Right lobe of liver (tissue), 6 donors: ENCODE measurements around the gene SYNJ2. TPM values are rescaled to one million over a fixed set of nuclear protein-coding genes. Genes with fewer than 3 reads are reported as not detected.

Experiments
- ATAC-seq, 4 donors: fragments of 200-7000 bp; cut with Tn5 transposase; one replicate each; pipeline ENCODE4 v1.9.1; 2020; ENCODE audit warnings: mild to moderate bottlenecking in 4 of 4, moderate library complexity in 4 of 4
- DNase-seq, 3 donors: peaks; one replicate each; pipeline ENCODE4 v3.0.0-alpha.2; 2020
- H3K27ac ChIP-seq, 3 donors: fragments of 200-600 bp; one replicate each; pipeline ENCODE4 v1.8.0; 2022
- H3K27me3 ChIP-seq, 2 donors: fragments of 200-600 bp; one replicate each; pipeline ENCODE4 v1.8.0; 2022
- H3K36me3 ChIP-seq, 4 donors: fragments of 200-600 bp; sonication (generic) in 1 of 4; one replicate each; pipeline versions ENCODE4 v1.5.1 to v1.8.0; 2017 to 2022; ENCODE audit warnings: control low read depth in 1 of 4
- H3K4me1 ChIP-seq, 4 donors: fragments of 200-600 bp; sonication (generic) in 1 of 4; one replicate each; pipeline versions ENCODE4 v1.5.1 to v1.8.0; 2017 to 2022; ENCODE audit warnings: control low read depth in 1 of 4
- H3K4me3 ChIP-seq, 3 donors: fragments of 200-600 bp; one replicate each; pipeline ENCODE4 v1.8.0; 2022
- H3K9me3 ChIP-seq, 4 donors: fragments of 200-600 bp; sonication (generic) in 1 of 4; one replicate each; pipeline versions ENCODE4 v1.5.1 to v1.8.0; 2017 to 2022; ENCODE audit warnings: control low read depth in 1 of 4
- CTCF ChIP-seq, 4 donors: fragments of 200-600 bp in 3 of 4; fragments of 450-650 bp in 1 of 4; IDR thresholded peaks; one replicate each; pipeline versions ENCODE4 v1.5.1 to v1.8.0; 2016 to 2022; ENCODE audit warnings: antibody characterized with exemption in 4 of 4, mild to moderate bottlenecking in 2 of 4
- POLR2A ChIP-seq: fragments of 450-650 bp; IDR thresholded peaks from one replicate; pipeline ENCODE4 v1.6.1; 2017; ENCODE audit warnings: antibody characterized with exemption, mild to moderate bottlenecking
- WGBS: methylation state at CpG from one replicate; pipeline ENCODE4 v1.1.6; 2018; ENCODE audit warnings: low coverage, low lambda C conversion rate; ENCODE audit not compliant: insufficient coverage; ENCODE audit errors: missing lambda C conversion rate; 5-methylcytosine and 5-hydroxymethylcytosine counted together
- intact Hi-C, 2 donors: fragments of 100-400 bp; cut with DNase I; formaldehyde crosslinking; loops; one replicate each; pipeline versions ENCODE4 v1.11.2 to v1.14.1; 2022
- total RNA-seq, 6 experiments: library from RNA; depleted of rRNA in 2 of 6; stranded (reverse); fragments of >200 nt in 2 of 6; fragmentation: NEBNext Ultra II Directional in 3 of 6; extraction: Animal tissue kit (Norgen Biotek cat#: 25700) in 3 of 6; gene quantifications; one replicate each; pipeline versions ENCODE4 v1.1.0 to v1.2.4, GENCODE V29; 2016 to 2023
- donor health status: DM: no; HTN: yes; CAD: no.
- donor health status: DM: no; HTN: no; CAD: no.
- donor health status: DM: no; HTN: no; CAD: no.
- donor health status: DM: no; HTN: yes; CAD: no.
- donor health status: DM: no; HTN: yes; CAD: no.

The SYNJ2 gene
- total RNA-seq, 6 experiments from 2014 or later, result 3.2 to 7.4 (median 4.2) TPM

DNA sequence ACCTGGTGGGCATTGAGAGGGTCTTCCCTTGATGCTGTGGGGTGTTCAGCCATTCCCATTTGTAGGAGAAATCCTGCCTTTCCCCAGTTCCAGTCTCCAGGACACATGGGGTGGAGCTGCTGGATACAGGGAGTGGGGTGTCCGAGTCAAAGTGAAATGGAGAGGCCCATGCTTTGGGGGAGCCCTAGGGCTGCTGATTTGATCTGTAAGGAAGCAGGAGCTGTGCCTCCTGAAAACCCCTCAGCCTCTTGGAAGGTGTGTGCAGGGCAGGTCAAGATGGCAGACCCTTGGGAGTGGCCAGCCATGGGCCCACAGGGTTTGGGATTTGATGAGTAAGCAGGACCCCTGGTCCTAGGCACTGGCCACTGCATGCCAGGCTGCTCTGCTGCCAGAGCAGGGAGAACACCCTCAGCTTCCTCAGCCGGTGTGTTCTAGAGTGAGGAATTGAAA is 104.4 kb downstream of the SYNJ2 start:
- no peak for DNase-seq
- Histone ChIP-seq H3K4me3 (no peak overlapping the region), H3K27ac (no peak overlapping the region), H3K9me3 (no peaks in the 10 kb centered on the region), H3K36me3 (peaks cover 0 to 4% (median 1%) of the 10 kb centered on the region in 4 donors), H3K4me1 (no peaks in the 10 kb centered on the region), H3K27me3 (no peaks in the 10 kb centered on the region)
- 80% methylated on average over 1 of the region's 2 CpGs for WGBS
- TF ChIP-seq POLR2A, result no peak
- TF ChIP-seq CTCF (IDR thresholded peaks at IDR 0.05), result no peak
- ATAC-seq, result peak in 1 of 4 donors; percentile 18
- intact Hi-C loops, result no loop called here

DNA sequence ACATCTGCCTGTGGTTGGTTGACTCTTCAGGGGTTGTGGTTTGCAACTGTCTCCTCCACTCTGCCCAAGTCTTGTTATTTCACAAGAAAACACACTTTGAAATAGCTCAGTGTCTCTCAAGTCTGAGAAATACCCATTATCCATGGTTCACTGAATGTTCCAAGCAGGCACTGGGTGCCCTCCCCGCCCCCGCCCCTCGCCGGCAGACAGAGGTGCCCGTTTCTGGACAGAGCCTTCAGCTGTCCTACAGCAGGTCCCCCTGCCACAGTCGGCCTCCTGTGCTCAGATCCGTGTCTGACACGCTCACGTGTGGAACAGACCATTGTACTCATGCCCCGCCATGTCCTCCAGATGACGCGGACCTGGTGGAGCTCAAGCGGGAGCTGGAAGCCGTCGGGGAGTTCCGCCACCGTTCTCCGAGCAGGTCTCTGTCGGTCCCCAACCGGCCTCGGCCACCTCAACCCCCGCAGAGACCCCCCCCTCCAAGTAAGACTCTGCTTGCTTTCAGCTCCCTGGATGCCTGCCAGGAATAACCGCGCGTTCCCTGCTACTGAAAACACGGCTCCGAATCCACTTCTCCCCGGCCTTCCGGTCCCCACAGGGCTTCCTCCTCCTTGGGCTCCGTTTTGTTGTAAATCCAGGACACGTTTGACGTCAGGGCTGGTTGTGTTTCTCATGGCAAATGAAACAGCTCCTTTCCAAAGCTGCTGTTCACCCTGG is 105.0 kb downstream of the SYNJ2 start:
- Histone ChIP-seq H3K4me3 (no peak overlapping the region), H3K36me3 (peaks cover 0 to 4% (median 1%) of the 10 kb centered on the region in 4 donors), H3K27ac (no peak overlapping the region), H3K9me3 (no peaks in the 10 kb centered on the region), H3K27me3 (no peaks in the 10 kb centered on the region), H3K4me1 (no peaks in the 10 kb centered on the region)
- TF ChIP-seq POLR2A (no peak), CTCF (IDR thresholded peaks at IDR 0.05) (no peak)
- peak in 2 of 4 donors; percentile 17 to 25 for ATAC-seq
- WGBS, result 93% methylated on average over 25 of the region's 32 CpGs
- DNase-seq, result peak in 1 of 3 donors; percentile 63
- intact Hi-C loops, result no loop called here

DNA sequence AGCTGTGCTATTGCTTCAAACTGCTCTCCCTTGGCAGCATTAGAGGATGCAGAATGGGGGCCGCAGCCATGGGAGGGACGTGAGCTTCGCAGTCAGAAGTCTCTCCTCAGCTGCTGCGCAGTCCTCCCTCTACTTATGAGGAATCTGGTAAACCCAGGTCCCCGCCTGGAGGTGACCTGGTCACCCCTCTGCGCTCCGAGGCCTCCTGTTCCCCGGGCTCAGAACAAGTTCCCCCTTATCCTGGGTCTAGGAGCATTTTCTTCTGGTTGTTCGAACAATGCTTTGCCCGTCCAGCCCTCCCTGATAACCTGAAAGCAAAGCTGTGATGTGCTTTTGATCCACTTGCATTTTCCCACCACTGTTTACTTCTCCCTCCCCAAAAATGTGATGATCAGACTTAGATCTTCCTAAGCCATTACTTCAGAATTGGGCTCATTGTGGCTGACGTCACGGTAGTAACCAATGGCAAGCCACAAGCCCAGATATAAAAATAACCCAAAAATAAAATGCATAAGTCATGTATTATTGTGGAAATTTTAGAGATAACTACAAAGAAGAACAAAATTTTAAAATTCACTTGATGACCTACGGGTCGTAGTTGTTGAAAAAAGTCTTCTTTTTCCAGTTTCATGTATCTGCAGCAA is 105.7 kb downstream of the SYNJ2 start:
- Histone ChIP-seq H3K27me3 (no peaks in the 10 kb centered on the region), H3K36me3 (peaks cover 0 to 4% (median 1%) of the 10 kb centered on the region in 4 donors), H3K9me3 (no peaks in the 10 kb centered on the region), H3K27ac (no peak overlapping the region), H3K4me3 (no peak overlapping the region), H3K4me1 (no peaks in the 10 kb centered on the region)
- ATAC-seq (no peak), DNase-seq (no peak)
- TF ChIP-seq POLR2A (no peak), CTCF (IDR thresholded peaks at IDR 0.05) (no peak)
- intact Hi-C loops, result no loop called here
- 77% methylated on average over 6 of the region's 14 CpGs for WGBS

- intact Hi-C loops, result no loop called here
- H3K36me3 ChIP-seq, result peaks cover 0 to 17% (median 4%) of the 10 kb centered on the region in 4 donors
- WGBS, result 97% methylated on average over 6 of the region's 9 CpGs
- no peak overlapping the region for H3K4me3 ChIP-seq
- no peaks in the 10 kb centered on the region for H3K9me3 ChIP-seq
- H3K4me1 ChIP-seq, result no peaks in the 10 kb centered on the region
- no peak overlapping the region for H3K27ac ChIP-seq
- no peak for TF ChIP-seq POLR2A
- TF ChIP-seq CTCF (IDR thresholded peaks at IDR 0.05), result no peak
- ATAC-seq, result no peak
- H3K27me3 ChIP-seq, result no peaks in the 10 kb centered on the region
- no peak for DNase-seq
Observed at GRCh38 chr6:158092806-158093205, 111.1 kb downstream of the SYNJ2 start.
